Testis (tissue), 5 donors: ENCODE results near the gene CRYZ. TPM values are rescaled to one million over a fixed set of nuclear protein-coding genes. Genes with fewer than 3 reads are reported as not detected.
A peak's percentile ranks its signal among the peaks of the same experiment; 100 is the strongest.

Source experiments
- DNase-seq: peaks from one replicate; pipeline ENCODE4 v3.0.0-alpha.2; 2019
- H3K27ac ChIP-seq, 2 donors: fragments of 200-600 bp; sonication (generic); one replicate each; pipeline ENCODE4 v1.5.1; 2019
- H3K27me3 ChIP-seq: fragments of 200-600 bp; sonication (generic); one replicate; pipeline ENCODE4 v1.5.1; 2019
- H3K36me3 ChIP-seq: fragments of 200-600 bp; sonication (generic); one replicate; pipeline ENCODE4 v1.5.1; 2017; ENCODE audit warnings: low read depth; ENCODE audit errors: missing control alignments
- H3K4me1 ChIP-seq: fragments of 200-600 bp; sonication (generic); one replicate; pipeline ENCODE4 v1.5.1; 2019
- H3K4me3 ChIP-seq, 2 donors: fragments of 200-600 bp; sonication (generic); one replicate each; pipeline ENCODE4 v1.5.1; 2017 to 2019
- H3K9me3 ChIP-seq: fragments of 200-600 bp; sonication (generic); one replicate; pipeline ENCODE4 v1.5.1; 2017
- CTCF ChIP-seq, 3 experiments: fragments of 450-650 bp in 2 of 3; fragments of 200-600 bp in 1 of 3; sonication (generic) in 1 of 3; IDR thresholded peaks; one replicate each; pipeline ENCODE4 v1.5.1; 2016 to 2019; ENCODE audit warnings: antibody characterized with exemption in 3 of 3, mild to moderate bottlenecking in 2 of 3, moderate library complexity in 1 of 3
- POLR2A ChIP-seq: fragments of 450-650 bp; IDR thresholded peaks from one replicate; pipeline ENCODE4 v1.6.1; 2017; ENCODE audit warnings: antibody characterized with exemption, mild to moderate bottlenecking, moderate library complexity
- WGBS, 2 donors: methylation state at CpG; one replicate each; pipeline ENCODE4 v1.1.5; 2018; 5-methylcytosine and 5-hydroxymethylcytosine counted together
- intact Hi-C: fragments of 100-400 bp; cut with DNase I; formaldehyde crosslinking; loops from one replicate; pipeline ENCODE4 v1.15.1; 2023; ENCODE audit warnings: low total_unique reads
- long read RNA-seq, 2 donors: transcript quantifications; one replicate each; lab custom pipeline, GENCODE V29; 2026
- polyA plus RNA-seq: library from polyadenylated mRNA; stranded (reverse); fragments of 350-450 nt; fragmentation: Illumina TruSeq; extraction: RNeasy Lipid Tissue Mini Kit (QIAGEN cat#74804); gene quantifications from one replicate; pipeline ENCODE4 v1.2.3, GENCODE V29; 2014; ENCODE audit warnings: low read depth, low replicate concordance; ENCODE audit not compliant: insufficient read depth
- total RNA-seq, 2 donors: library from RNA; depleted of rRNA; stranded (reverse); fragments of >200 nt; gene quantifications; one replicate each; pipeline ENCODE4 v1.2.3, GENCODE V29; 2016

CRYZ gene
- total RNA-seq: 10 to 100 TPM; 13.8 to 21.4 TPM
- polyA plus RNA-seq: 11.7 TPM
- long read RNA-seq, donor 1, transcript CRYZ-201 (9 exons, 1,888 nt): major isoform, 12 of 37 reads
- long read RNA-seq, donor 1, partial matches to known transcripts: 21 of 37 reads
- long read RNA-seq, donor 1, other reads (novel, unspliced or antisense): 0 of 37 reads
- long read RNA-seq, donor 2, transcript CRYZ-201 (9 exons, 1,888 nt): major isoform, 8 of 11 reads
- long read RNA-seq, donor 2, partial matches to known transcripts: 0 of 11 reads
- long read RNA-seq, donor 2, other reads (novel, unspliced or antisense): 0 of 11 reads

- TF ChIP-seq POLR2A (no peak), CTCF (IDR thresholded peaks at IDR 0.05) (peak in 2 of 3 experiments; percentile 20 to 35)
- Histone ChIP-seq H3K27ac (peak within 1 kb of the TSS; percentile 84 to 88), H3K4me1 (peaks cover 8% of the 10 kb centered on the region), H3K36me3 (no peaks in the 10 kb centered on the region), H3K27me3 (no peaks in the 10 kb centered on the region), H3K9me3 (no peaks in the 10 kb centered on the region), H3K4me3 (peak within 1 kb of the TSS; percentile 65 to 77)
- DNase-seq: peak; percentile 96
- intact Hi-C loops: no loop called here
- WGBS, 2 donors: 0 to 5% methylated on average over 15 to 30 of the region's 30 CpGs
Observed at GRCh38 chr1:74732960-74733603, at the start of gene CRYZ, which contains the start of gene TYW3. Gene CRYZ (minus strand): TSS chr1:74733050. CDS start chr1:74724821, 8,229 bp downstream. Gene TYW3 (plus strand): TSS chr1:74733152. CDS start chr1:74733245, 93 bp downstream.

GRCh38 chr1:74780594-74780993, 47.7 kb upstream of the CRYZ start:
- DNase-seq: no peak
- H3K27me3 ChIP-seq: no peaks in the 10 kb centered on the region
- H3K27ac ChIP-seq: no peak overlapping the region
- no peaks in the 10 kb centered on the region for H3K4me1 ChIP-seq
- WGBS, 2 donors: 62 to 82% methylated on average over 2 of the region's 2 CpGs
- intact Hi-C loops: no loop called here
- H3K4me3 ChIP-seq: no peak overlapping the region
- H3K36me3 ChIP-seq: no peaks in the 10 kb centered on the region
- no peaks in the 10 kb centered on the region for H3K9me3 ChIP-seq
- no peak for TF ChIP-seq CTCF (IDR thresholded peaks at IDR 0.05)
- no peak for TF ChIP-seq POLR2A

- no peaks in the 10 kb centered on the region for H3K27me3 ChIP-seq
- H3K27ac ChIP-seq: no peak overlapping the region
- no peak for DNase-seq
- TF ChIP-seq CTCF (IDR thresholded peaks at IDR 0.05) (no peak), POLR2A (no peak)
- intact Hi-C loops: no loop called here
- H3K4me1 ChIP-seq: no peaks in the 10 kb centered on the region
- H3K4me3 ChIP-seq: no peak overlapping the region
- H3K9me3 ChIP-seq: no peaks in the 10 kb centered on the region
- H3K36me3 ChIP-seq: no peaks in the 10 kb centered on the region
Observed at GRCh38 chr1:74779750-74780149, 46.9 kb upstream of the CRYZ start.

GRCh38 chr1:74777525-74777924, 44.7 kb upstream of the CRYZ start:
- Histone ChIP-seq H3K27me3 (no peaks in the 10 kb centered on the region), H3K4me3 (no peak overlapping the region), H3K27ac (no peak overlapping the region), H3K4me1 (no peaks in the 10 kb centered on the region), H3K36me3 (no peaks in the 10 kb centered on the region), H3K9me3 (no peaks in the 10 kb centered on the region)
- no peak for DNase-seq
- TF ChIP-seq CTCF (IDR thresholded peaks at IDR 0.05) (no peak), POLR2A (no peak)
- intact Hi-C loops: no loop called here
- WGBS, 2 donors: 89 to 91% methylated on average over 1 of the region's 1 CpG
